Colonic mucosa (tissue), 4 donors: ENCODE data around the gene TAT. TPM values are rescaled to one million over a fixed set of nuclear protein-coding genes. Genes with fewer than 3 reads are reported as not detected.
"Not testable (repeated sequence)": the region's sequence is repeated elsewhere in the genome, so short reads cannot be mapped to it uniquely, and the experiment has no call there.

Source experiments
- DNase-seq: peaks from one replicate; pipeline ENCODE4 v3.0.0-alpha.2; 2020
- H3K27ac ChIP-seq: fragments of 200-600 bp; one replicate; pipeline ENCODE4 v1.8.0; 2021
- H3K27me3 ChIP-seq: fragments of 200-600 bp; one replicate; pipeline ENCODE4 v1.8.0; 2021
- H3K36me3 ChIP-seq: fragments of 200-600 bp; one replicate; pipeline ENCODE4 v1.8.0; 2021
- H3K4me1 ChIP-seq: fragments of 200-600 bp; one replicate; pipeline ENCODE4 v1.8.0; 2021; ENCODE audit warnings: mild to moderate bottlenecking
- H3K4me3 ChIP-seq: fragments of 200-600 bp; one replicate; pipeline ENCODE4 v1.8.0; 2021
- H3K9ac ChIP-seq, 2 donors: one replicate each; pipeline ENCODE4 v1.7.0; 2013; ENCODE audit warnings: control low read depth in 2 of 2, low read depth in 2 of 2, low read length in 2 of 2
- H3K9me3 ChIP-seq: fragments of 200-600 bp; one replicate; pipeline ENCODE4 v1.8.0; 2021
- CTCF ChIP-seq: fragments of 200-600 bp; IDR thresholded peaks from one replicate; pipeline ENCODE4 v1.8.0; 2022; ENCODE audit warnings: antibody characterized with exemption, mild to moderate bottlenecking
- intact Hi-C: fragments of 100-400 bp; cut with DNase I; formaldehyde crosslinking; loops from one replicate; pipeline ENCODE4 v1.14.1; 2022
- total RNA-seq, 2 donors: library from RNA; stranded (reverse); fragmentation: NEBNext Ultra II Directional in 1 of 2; extraction: Animal tissue kit (Norgen Biotek cat#: 25700) in 1 of 2; gene quantifications; one replicate each; pipeline ENCODE4 v1.2.1, GENCODE V29; 2021
- donor health status: healthy.
- donor health status: DM: no; HTN: no; CAD: no.
- donor health status: DM: no; HTN: no; CAD: no.

Gene TAT
- total RNA-seq, 2 donors from 2014 or later, result 0.64 to 2.2 TPM

DNA sequence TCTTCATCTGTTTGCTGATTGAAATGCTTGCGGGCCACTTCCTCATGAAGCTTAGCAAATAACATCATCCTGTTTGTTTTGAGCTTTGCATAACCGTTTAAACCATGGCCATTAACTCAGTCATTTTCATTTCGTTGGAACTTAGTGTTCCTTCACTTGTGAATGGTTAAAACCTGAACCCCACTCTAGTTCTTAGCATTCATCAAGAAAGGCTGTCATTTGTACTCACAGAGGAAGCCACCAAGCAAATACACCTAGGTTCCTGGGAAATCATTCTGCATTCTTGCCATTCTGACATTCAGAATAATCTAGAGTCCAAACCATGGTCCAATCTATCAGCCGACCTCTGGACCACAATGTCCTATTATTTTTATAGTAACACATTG, 8.4 kb upstream of the TAT start:
- Histone ChIP-seq H3K27me3 (no peaks in the 10 kb centered on the region), H3K4me1 (no peaks in the 10 kb centered on the region), H3K9ac (no peak overlapping the region), H3K36me3 (no peaks in the 10 kb centered on the region), H3K27ac (no peak overlapping the region), H3K9me3 (no peaks in the 10 kb centered on the region), H3K4me3 (no peak overlapping the region)
- intact Hi-C loops, result no loop called here
- no peak for DNase-seq
- TF ChIP-seq CTCF, result no peak

- DNase-seq, result no peak
- H3K4me3 ChIP-seq, result no peak overlapping the region
- H3K9ac ChIP-seq, result no peak overlapping the region
- no peaks in the 10 kb centered on the region for H3K4me1 ChIP-seq
- H3K27ac ChIP-seq, result no peak overlapping the region
- H3K27me3 ChIP-seq, result no peaks in the 10 kb centered on the region
- H3K9me3 ChIP-seq, result no peaks in the 10 kb centered on the region
- H3K36me3 ChIP-seq, result no peaks in the 10 kb centered on the region
- TF ChIP-seq CTCF, result no peak
- intact Hi-C loops, result no loop called here
Observed at GRCh38 chr16:71584543-71585317, 7.8 kb upstream of the TAT start.

DNA sequence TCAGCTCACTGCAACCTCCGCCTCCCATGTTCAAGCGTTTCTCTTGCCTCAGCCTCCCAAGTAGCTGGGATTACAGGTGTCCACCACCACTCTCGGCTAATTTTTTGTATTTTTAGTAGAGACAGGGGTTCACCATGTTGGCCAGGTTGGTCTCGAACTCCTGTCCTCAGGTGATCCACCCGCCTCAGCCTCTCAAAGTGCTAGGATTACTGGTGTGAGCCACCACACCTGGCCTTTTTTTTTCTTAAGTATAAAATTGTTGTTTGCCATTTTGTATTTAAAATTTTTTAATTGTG, 5.6 kb upstream of the TAT start:
- H3K27ac ChIP-seq, H3K9ac ChIP-seq, intact Hi-C loops: not testable (repeated sequence)

DNA sequence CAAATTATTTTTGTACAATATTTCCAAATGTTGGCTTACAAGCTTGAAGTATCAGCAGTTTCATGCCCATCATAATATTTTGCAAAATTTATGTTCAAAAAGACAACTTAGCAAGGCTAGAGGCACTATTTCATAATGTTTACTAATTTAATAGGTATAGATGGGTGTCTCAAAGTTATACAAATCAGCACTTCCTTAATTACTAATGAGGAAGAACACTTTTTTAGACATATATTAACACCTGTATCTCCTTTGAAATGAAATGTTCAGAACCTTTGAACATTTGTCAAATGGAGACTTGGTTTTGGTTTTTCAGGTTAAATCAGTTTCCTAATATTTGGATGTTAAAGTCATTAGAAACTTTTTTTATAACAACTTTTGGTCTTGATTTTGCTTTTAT, 2.2 kb downstream of the TAT start:
- Histone ChIP-seq H3K9ac (no peak overlapping the region), H3K9me3 (no peaks in the 10 kb centered on the region), H3K36me3 (no peaks in the 10 kb centered on the region), H3K4me3 (no peak overlapping the region), H3K27me3 (no peaks in the 10 kb centered on the region), H3K27ac (no peak overlapping the region), H3K4me1 (no peaks in the 10 kb centered on the region)
- DNase-seq, result no peak
- TF ChIP-seq CTCF, result no peak
- intact Hi-C loops, result no loop called here

More for the DNA sequence above, 5.6 kb upstream of the TAT start:
- not testable (repeated sequence) for H3K36me3 ChIP-seq, H3K27me3 ChIP-seq, DNase-seq, H3K4me3 ChIP-seq, H3K4me1 ChIP-seq, H3K9me3 ChIP-seq

DNA sequence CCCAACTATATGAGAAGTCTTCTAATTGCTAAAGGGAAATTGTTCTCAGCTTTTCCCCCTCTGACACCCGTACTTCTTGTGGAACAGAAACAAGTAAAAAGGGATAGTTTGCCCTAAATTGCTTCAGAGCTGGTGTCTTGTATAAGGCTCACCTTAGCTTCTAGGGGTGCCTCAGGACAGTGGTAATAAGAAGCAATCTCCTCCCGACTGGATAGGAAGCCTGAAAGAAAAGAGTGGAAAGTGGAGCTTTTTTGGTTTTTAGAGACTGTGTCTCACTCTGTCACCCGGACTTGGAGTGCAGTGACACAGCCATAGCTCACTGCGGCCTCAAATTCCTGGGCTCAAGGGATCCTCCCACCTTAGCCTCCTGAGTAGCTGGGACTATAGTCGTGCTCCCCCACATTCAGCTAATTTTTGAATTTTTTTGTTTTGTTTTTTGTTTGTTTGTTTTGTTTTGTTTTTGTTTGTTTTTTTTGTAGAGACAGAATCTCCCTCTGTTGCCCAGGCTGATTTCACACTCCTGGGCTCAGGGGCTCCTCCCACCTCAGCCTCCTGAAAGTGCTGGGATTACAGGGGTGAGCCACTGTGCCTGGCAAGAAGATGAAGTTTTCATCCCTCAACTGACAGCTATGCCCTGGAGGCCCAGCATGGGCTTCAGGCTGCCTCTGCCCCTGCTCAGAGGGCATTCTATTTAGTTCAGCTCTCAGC, 3.4 kb downstream of the TAT start:
- Histone ChIP-seq H3K27me3 (no peaks in the 10 kb centered on the region), H3K4me1 (no peaks in the 10 kb centered on the region), H3K4me3 (no peak overlapping the region), H3K9me3 (no peaks in the 10 kb centered on the region), H3K9ac (no peak overlapping the region), H3K27ac (peak overlapping the region; percentile 4), H3K36me3 (no peaks in the 10 kb centered on the region)
- DNase-seq, result no peak
- no peak for TF ChIP-seq CTCF
- intact Hi-C loops, result no loop called here

GRCh38 chr16:71572497-71573116, 4.3 kb downstream of the TAT start:
- intact Hi-C loops, result no loop called here
- H3K27ac ChIP-seq, result peak overlapping the region; percentile 4
- H3K4me1 ChIP-seq, result no peaks in the 10 kb centered on the region
- no peak for TF ChIP-seq CTCF
- DNase-seq, result no peak
- H3K4me3 ChIP-seq, result no peak overlapping the region
- no peak overlapping the region for H3K9ac ChIP-seq
- no peaks in the 10 kb centered on the region for H3K36me3 ChIP-seq
- no peaks in the 10 kb centered on the region for H3K9me3 ChIP-seq
- no peaks in the 10 kb centered on the region for H3K27me3 ChIP-seq
